H1 (cell line): ENCODE data around the gene EIF2S1. TPM values are rescaled to one million over a fixed set of nuclear protein-coding genes. Genes with fewer than 3 reads are reported as not detected.

Experiments
- CTCF ChIA-PET: fragments of 300-600 bp; sonication (Branson Sonifier 250); formaldehyde crosslinking; loops from one replicate; lab custom pipeline; 2021; ENCODE audit not compliant: partially characterized antibody; lab: Charles Lee
- POLR2A ChIA-PET: fragments of 300-600 bp; sonication (Branson Sonifier 250); formaldehyde crosslinking; loops from one replicate; lab custom pipeline; 2021; ENCODE audit warnings: inconsistent platforms; ENCODE audit not compliant: partially characterized antibody; lab: Charles Lee
- DNase-seq, 2 experiments: peaks; one replicate each; pipeline versions ENCODE4 v3.0.0 to v3.0.0-alpha.2; 2010 to 2022; ENCODE audit warnings: low spot score in 2 of 2, low read depth in 1 of 2, mixed read lengths in 1 of 2
- FAIRE-seq: peaks from 2 replicates; lab custom pipeline; 2011; peaks lifted over from hg19 to GRCh38; lab: Jason Lieb, UNC
- H2AFZ ChIP-seq: 2 replicates; pipeline ENCODE4 v1.8.1; 2012; ENCODE audit warnings: low read length, inconsistent platforms
- H2AK5ac ChIP-seq: 2 replicates; pipeline ENCODE4 v1.6.1; 2013; ENCODE audit warnings: low read depth, low read length
- H2BK120ac ChIP-seq: replicated peaks from 2 replicates; pipeline ENCODE3; 2013; ENCODE audit warnings: low read depth, low read length, inconsistent platforms
- H2BK12ac ChIP-seq: 2 replicates; pipeline ENCODE4 v1.6.1; 2013; ENCODE audit warnings: low read depth, low read length
- H2BK15ac ChIP-seq: 2 replicates; pipeline ENCODE4 v1.6.1; 2013; ENCODE audit warnings: low read length
- H2BK20ac ChIP-seq: 2 replicates; pipeline ENCODE4 v1.6.1; 2013; ENCODE audit warnings: low read length
- H2BK5ac ChIP-seq: 2 replicates; pipeline ENCODE4 v1.6.1; 2013; ENCODE audit warnings: low read depth, low read length
- H3K14ac ChIP-seq: 2 replicates; pipeline ENCODE4 v1.6.1; 2013; ENCODE audit warnings: inconsistent platforms; ENCODE audit not compliant: insufficient read length
- H3K18ac ChIP-seq: 2 replicates; pipeline ENCODE4 v1.6.1; 2013; ENCODE audit warnings: low read length; ENCODE audit errors: extremely low read depth
- H3K23ac ChIP-seq: 2 replicates; pipeline ENCODE4 v1.6.1; 2013; ENCODE audit warnings: inconsistent platforms; ENCODE audit not compliant: insufficient read length
- H3K23me2 ChIP-seq: 2 replicates; pipeline ENCODE4 v1.6.1; 2013; ENCODE audit warnings: low read depth, low read length
- H3K27ac ChIP-seq: 2 replicates; pipeline ENCODE4 v1.6.1; 2011; ENCODE audit warnings: low read depth, low read length, inconsistent platforms
- H3K27me3 ChIP-seq, 4 experiments: replicated peaks in 1 of 4; 1 replicate in 1 of 4; 2 replicates in 3 of 4; pipeline versions ENCODE4 v1.6.1 to v1.8.1; 2011 to 2013; ENCODE audit warnings: low read length in 3 of 4, mild to moderate bottlenecking in 3 of 4, inconsistent platforms in 2 of 4, mixed read lengths in 2 of 4, moderate library complexity in 1 of 4; ENCODE audit not compliant: control insufficient read depth in 3 of 4, insufficient read depth in 3 of 4; ENCODE audit errors: extremely low read depth in 1 of 4
- H3K36me3 ChIP-seq, 4 experiments: 2 replicates each; pipeline versions ENCODE4 v1.6.1 to v1.8.1; 2011 to 2013; ENCODE audit warnings: mild to moderate bottlenecking in 4 of 4, low read length in 3 of 4, moderate library complexity in 2 of 4, control low read depth in 1 of 4, inconsistent platforms in 1 of 4; ENCODE audit not compliant: insufficient read depth in 4 of 4, control insufficient read depth in 2 of 4
- H3K4ac ChIP-seq: replicated peaks from 2 replicates; pipeline ENCODE3; 2013; ENCODE audit warnings: low read length, low read depth, mixed read lengths, inconsistent platforms; ENCODE audit not compliant: insufficient read length
- H3K4me1 ChIP-seq, 4 experiments: replicated peaks in 1 of 4; 1 replicate in 1 of 4; 2 replicates in 3 of 4; pipeline versions ENCODE4 v1.6.1 to v1.8.1; 2011 to 2013; ENCODE audit warnings: low read length in 3 of 4, inconsistent platforms in 2 of 4, mixed read lengths in 1 of 4; ENCODE audit not compliant: insufficient read depth in 4 of 4, control insufficient read depth in 3 of 4
- H3K4me2 ChIP-seq, 2 experiments: 2 replicates each; pipeline versions ENCODE4 v1.6.1 to v1.8.1; 2011 to 2013; ENCODE audit warnings: low read depth in 2 of 2, low read length in 2 of 2, control low read depth in 1 of 2, inconsistent platforms in 1 of 2, mild to moderate bottlenecking in 1 of 2; ENCODE audit not compliant: insufficient read depth in 1 of 2
- H3K4me3 ChIP-seq, 4 experiments: fragments of 200-600, 300-600 bp in 1 of 4; sonication (generic), shearing (Covaris generic), sonication (Bioruptor Twin) in 1 of 4; 2 replicates each; pipeline versions ENCODE4 v1.5.1 to v1.8.1; 2011 to 2016; ENCODE audit warnings: low read length in 4 of 4, low read depth in 3 of 4, control low read depth in 2 of 4, inconsistent platforms in 2 of 4, mild to moderate bottlenecking in 2 of 4, mixed read lengths in 1 of 4, moderate library complexity in 1 of 4; ENCODE audit not compliant: insufficient read depth in 2 of 4; ENCODE audit errors: extremely low read depth in 1 of 4
- H3K56ac ChIP-seq: replicated peaks from 2 replicates; pipeline ENCODE3; 2013; ENCODE audit warnings: low read depth, mild to moderate bottlenecking, mixed read lengths, low read length, inconsistent platforms; ENCODE audit not compliant: insufficient read length
- H3K79me1 ChIP-seq: 2 replicates; pipeline ENCODE4 v1.6.1; 2013; ENCODE audit warnings: low read depth, low read length, control low read depth
- H3K79me2 ChIP-seq, 2 experiments: 2 replicates each; pipeline versions ENCODE4 v1.6.1 to v1.8.1; 2012 to 2013; ENCODE audit warnings: low read length in 2 of 2, mild to moderate bottlenecking in 2 of 2, inconsistent platforms in 1 of 2; ENCODE audit not compliant: insufficient read depth in 2 of 2, control insufficient read depth in 1 of 2
- H3K9ac ChIP-seq, 4 experiments: replicated peaks in 1 of 4; 1 replicate in 1 of 4; 2 replicates in 3 of 4; pipeline versions ENCODE4 v1.6.1 to v1.8.1; 2011 to 2013; ENCODE audit warnings: low read depth in 3 of 4, low read length in 3 of 4, control low read depth in 2 of 4, mild to moderate bottlenecking in 2 of 4, moderate library complexity in 2 of 4, inconsistent platforms in 1 of 4; ENCODE audit errors: extremely low read depth in 1 of 4
- H3K9me3 ChIP-seq, 2 experiments: 2 replicates each; pipeline versions ENCODE4 v1.6.1 to v1.8.1; 2012 to 2013; ENCODE audit warnings: mild to moderate bottlenecking in 2 of 2, moderate library complexity in 2 of 2, control low read depth in 1 of 2, inconsistent platforms in 1 of 2, low read depth in 1 of 2, low read length in 1 of 2, mixed read lengths in 1 of 2; ENCODE audit not compliant: insufficient read depth in 2 of 2
- H4K20me1 ChIP-seq, 2 experiments: replicated peaks in 1 of 2; 2 replicates each; pipeline versions ENCODE3 to v1.8.1; 2011 to 2013; ENCODE audit warnings: inconsistent platforms in 2 of 2, low read length in 2 of 2, mild to moderate bottlenecking in 1 of 2; ENCODE audit not compliant: insufficient read depth in 2 of 2, control insufficient read depth in 1 of 2
- H4K5ac ChIP-seq: 2 replicates; pipeline ENCODE4 v1.6.1; 2013; ENCODE audit warnings: low read length, low read depth, mixed read lengths, inconsistent platforms; ENCODE audit not compliant: insufficient read length
- H4K8ac ChIP-seq: 2 replicates; pipeline ENCODE4 v1.8.0; 2013; ENCODE audit warnings: mild to moderate bottlenecking, moderate library complexity, low read length, inconsistent platforms; ENCODE audit not compliant: insufficient read depth; ENCODE audit errors: extremely low read depth
- H4K91ac ChIP-seq: replicated peaks from 2 replicates; pipeline ENCODE3; 2013; ENCODE audit warnings: low read length, mixed read lengths, inconsistent platforms; ENCODE audit not compliant: insufficient read length
- RNF2 ChIP-seq: fragments of 200-900, 300-1000 bp; sonication (generic); IDR thresholded peaks from 2 replicates; pipeline ENCODE4 v1.7.1; 2016; ENCODE audit warnings: borderline replicate concordance, low read depth, mild to moderate bottlenecking, antibody characterized with exemption, low read length; ENCODE audit not compliant: poor library complexity, severe bottlenecking; ENCODE audit errors: missing control alignments
- SIX5 ChIP-seq: IDR thresholded peaks from 2 replicates; pipeline ENCODE4 v1.6.1; 2011; ENCODE audit warnings: mild to moderate bottlenecking, low read depth, low read length
- WGBS, 2 experiments: shearing (Covaris generic) in 1 of 2; methylation state at CpG; one replicate each; pipeline versions ENCODE4 v1.1.6 to v1.1.7; 2013 to 2015; ENCODE audit warnings: low lambda C conversion rate in 2 of 2, mixed read lengths in 2 of 2, inconsistent platforms in 1 of 2, low coverage in 1 of 2, missing lambda C conversion rate in 1 of 2; ENCODE audit not compliant: insufficient replicate concordance in 2 of 2, insufficient coverage in 1 of 2, insufficient read length in 1 of 2; ENCODE audit errors: extremely low coverage in 1 of 2, missing lambda C conversion rate in 1 of 2; 5-methylcytosine and 5-hydroxymethylcytosine counted together
- polyA plus RNA-seq, 7 experiments: library from polyadenylated mRNA; depleted of rRNA in 3 of 7; stranded (reverse) in 5 of 7; unstranded in 2 of 7; fragments of >200 nt in 5 of 7; fragments of 200-250 nt in 2 of 7; gene quantifications; 1 replicate in 5 of 7; 2 replicates in 1 of 7; 4 replicates in 1 of 7; pipeline versions ENCODE4 v1.2.1 to v1.2.3, GENCODE V29; 2011 to 2013; ENCODE audit warnings: missing spikeins in 2 of 7, mixed read lengths in 2 of 7
- total RNA-seq: library from RNA; stranded (reverse); fragmentation: NEBNext Ultra II Directional; extraction: Animal tissue kit (Norgen Biotek cat#: 25700); gene quantifications from 2 replicates; pipeline ENCODE4 v1.2.1, GENCODE V29; 2021

EIF2S1 gene
- total and polyA plus RNA-seq, 2 of the 8 experiments (the other 6 are each of a cell fraction or from before 2014, with no cell fraction given) = 35.1 to 146 TPM

DNA sequence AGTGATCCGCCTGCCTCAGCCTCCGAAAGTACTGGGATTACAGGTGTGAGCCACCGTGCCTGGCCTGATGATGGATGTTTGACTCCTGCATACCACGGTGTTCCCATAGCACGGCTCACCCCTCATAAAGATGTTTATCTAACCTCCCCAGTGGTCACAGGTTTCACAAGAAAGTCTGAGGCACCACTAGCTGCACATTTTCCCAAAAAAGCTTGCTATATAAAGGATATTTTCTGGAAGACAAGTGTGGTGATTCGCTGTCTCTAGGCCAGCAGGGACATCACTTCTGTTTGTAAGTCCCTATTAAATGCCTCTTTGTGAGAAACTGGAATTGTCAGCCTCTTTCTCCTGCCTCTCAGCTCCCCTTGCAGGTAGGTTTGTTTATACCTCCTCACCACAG is 33.6 kb downstream of the EIF2S1 start:
- Histone ChIP-seq H3K79me2 (no peaks in the 10 kb centered on the region), H3K36me3 (no peaks in the 10 kb centered on the region), H4K5ac (no peak overlapping the region), H3K4me1 (no peaks in the 10 kb centered on the region; a peak in 1 of 7 replicates), H3K56ac (no peak overlapping the region), H2BK12ac (no peak overlapping the region), H3K79me1 (no peaks in the 10 kb centered on the region), H4K20me1 (no peaks in the 10 kb centered on the region), H3K4me2 (no peak overlapping the region)
- TF ChIP-seq SIX5 (no peak), RNF2 (no peak)
- TF ChIP-seq, all 59 proteins: peak for 0
- H3K4me3 ChIP-seq = no peak overlapping the region
- no peak overlapping the region for H3K9ac ChIP-seq
- no peaks in the 10 kb centered on the region for H3K9me3 ChIP-seq
- H3K4ac ChIP-seq = no peak overlapping the region
- H3K27ac ChIP-seq = no peak overlapping the region
- no peak overlapping the region for H2BK15ac ChIP-seq
- FAIRE-seq (no peak), DNase-seq (no peak)
- no peak overlapping the region for H2BK120ac ChIP-seq
- H3K23ac ChIP-seq = no peak overlapping the region
- no peak overlapping the region for H2BK20ac ChIP-seq
- no peak overlapping the region for H4K8ac ChIP-seq
- no peak overlapping the region for H2BK5ac ChIP-seq
- WGBS, 2 experiments = 95% methylated on average over 6 of the region's 6 CpGs; no CpG with 5 or more reads in 1 of the 2 experiments
- H2AFZ ChIP-seq = no peak overlapping the region
- H4K91ac ChIP-seq = no peak overlapping the region
- H3K18ac ChIP-seq = no peak overlapping the region
- H2AK5ac ChIP-seq = no peak overlapping the region
- H3K27me3 ChIP-seq = no peaks in the 10 kb centered on the region
- ChIA-PET POLR2A (no interaction called here), CTCF (interaction anchor here (0.7 to 1.1 kb wide), 2 partner anchors 11 to 191 kb away, joined by 3 read pairs; no protein-coding TSS in a partner anchor)
- H3K23me2 ChIP-seq = no peaks in the 10 kb centered on the region
- no peak overlapping the region for H3K14ac ChIP-seq
